ENCODE data around the gene R3HDM4. TPM values are rescaled to one million over a fixed set of nuclear protein-coding genes. Genes with fewer than 3 reads are reported as not detected.

R3HDM4 gene
- total and polyA plus RNA-seq, 10 of the 15 experiments (the other 5 are each of a cell fraction or from before 2014, with no cell fraction given): 1.3 to 65.8 (median 27.7) TPM

DNA sequence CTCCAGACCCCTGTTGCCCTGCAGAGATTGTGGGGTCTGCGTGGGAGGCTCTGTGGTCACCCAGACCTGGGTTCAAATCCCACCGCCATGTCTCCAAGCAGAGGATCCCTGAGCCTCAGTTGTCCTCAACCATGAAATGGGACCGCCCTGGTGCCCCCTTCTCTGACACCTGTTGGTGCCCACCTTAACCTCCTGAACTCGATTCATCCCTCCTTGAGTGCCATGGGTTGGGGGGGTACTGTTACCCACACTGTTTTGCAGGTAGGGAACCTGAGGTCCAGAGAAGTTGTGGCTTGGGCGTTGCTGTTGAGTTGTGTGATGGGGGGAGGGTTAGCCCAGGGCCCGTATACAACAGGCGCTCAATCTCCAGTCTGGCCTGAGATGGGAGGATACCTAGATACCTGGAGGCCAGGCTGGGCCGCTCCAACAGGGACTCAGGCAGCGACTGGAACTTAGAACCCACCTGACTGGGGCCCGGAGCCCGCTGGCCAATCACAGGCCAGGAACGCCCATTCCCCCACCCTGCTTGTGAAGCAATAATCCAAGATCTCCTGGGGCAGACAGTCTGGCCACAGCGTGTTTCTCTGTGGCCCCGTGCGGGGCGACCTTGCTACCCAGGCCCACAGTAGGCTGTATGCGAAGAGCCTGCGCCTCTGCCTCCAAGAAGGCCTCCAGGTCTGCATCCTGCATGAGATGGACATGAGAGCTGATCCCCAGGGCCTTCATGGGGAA is 15.6 kb upstream of the R3HDM4 start:
- POLR2A ChIA-PET: interaction anchor here (1.1 kb wide), 1 partner anchor 53 kb away, joined by 5 read pairs; no protein-coding TSS in a partner anchor
- H3K9me3 ChIP-seq (replicated peaks; ENCODE audit: control insufficient read depth, insufficient read depth, low read length): no peaks in the 10 kb centered on the region
- no peak overlapping the region for H3K27ac ChIP-seq (ENCODE audit: control insufficient read depth, insufficient read depth)
- in situ Hi-C loops (cut with MboI) (no loop called here), intact Hi-C loops (cut with micrococcal nuclease; ENCODE audit: unreplicated experiment) (loop anchor here (10.0 kb wide), 1 partner anchor 316 kb away; the partner anchor contains the start of genes ATP5F1D and MIDN)
- SMC1A ChIA-PET (ENCODE audit: uncharacterized antibody, unreplicated experiment): interaction anchor here (2.0 kb wide), 1 partner anchor 22 kb away, joined by 4 read pairs; no protein-coding TSS in a partner anchor
- BruUV-seq (replicated peaks): TSS peak; percentile 38
- H3K4me3 ChIP-seq: no peak overlapping the region
- ATAC-seq (no peak), DNase-seq (ENCODE audit: low read depth, low spot score) (no peak), FAIRE-seq (no peak)
- RAD21 ChIA-PET (ENCODE audit: unreplicated experiment): interaction anchor here (0.6 kb wide), 1 partner anchor 75 kb away, joined by 3 read pairs; no protein-coding TSS in a partner anchor
- no peak overlapping the region for H2AFZ ChIP-seq (ENCODE audit: control insufficient read depth, low read depth, low read length)
- H3K9ac ChIP-seq (ENCODE audit: control insufficient read depth, insufficient read depth, low read length): no peak overlapping the region
- H4K20me1 ChIP-seq (ENCODE audit: control insufficient read depth, insufficient read depth): no peaks in the 10 kb centered on the region
- WGBS (ENCODE audit: insufficient coverage, insufficient replicate concordance, low lambda C conversion rate, missing lambda C conversion rate): 90% methylated on average over 18 of the region's 18 CpGs
- H3K4me2 ChIP-seq (ENCODE audit: control insufficient read depth, insufficient read depth): peak overlapping the region; percentile 42; the same call in 1 of the 2 replicates
- peaks cover 5 to 6% of the 10 kb centered on the region in 2 experiments; a peak in 3 of 4 replicates for H3K36me3 ChIP-seq (ENCODE audit: control insufficient read depth in 2 of 2, insufficient read depth in 2 of 2, low read length in 1 of 2)
- H3K79me2 ChIP-seq (ENCODE audit: control insufficient read depth, insufficient read depth, low read length): peaks cover 68% of the 10 kb centered on the region
- H3K27me3 ChIP-seq (replicated peaks in 1 of 2; ENCODE audit: control insufficient read depth in 2 of 2, insufficient read depth in 2 of 2, low read length in 1 of 2): no peaks in the 10 kb centered on the region
- CTCF ChIA-PET: interaction anchor here (0.7 kb wide), 1 partner anchor 20 kb away, joined by 3 read pairs; no protein-coding TSS in a partner anchor
- H3K4me1 ChIP-seq (ENCODE audit: control insufficient read depth, insufficient read depth, low read length): peaks cover 19% of the 10 kb centered on the region
- TF ChIP-seq RCOR1 (conservative IDR thresholded peaks at IDR 0.05; ENCODE audit: low read depth, low read length) (no peak), CREM (IDR thresholded peaks at IDR 0.05; ENCODE audit: low read depth) (no peak), MXI1 (IDR thresholded peaks at IDR 0.05; ENCODE audit: low read depth, low read length) (no peak), NFXL1 (IDR thresholded peaks at IDR 0.05; ENCODE audit: borderline replicate concordance) (no peak), MTA3 (IDR thresholded peaks at IDR 0.05; ENCODE audit: borderline replicate concordance, low read length) (no peak), MTA2 (IDR thresholded peaks at IDR 0.05; ENCODE audit: low read depth) (no peak), PML (IDR thresholded peaks at IDR 0.05; ENCODE audit: low read length) (no peak)
- TF ChIP-seq, protein P1, sequence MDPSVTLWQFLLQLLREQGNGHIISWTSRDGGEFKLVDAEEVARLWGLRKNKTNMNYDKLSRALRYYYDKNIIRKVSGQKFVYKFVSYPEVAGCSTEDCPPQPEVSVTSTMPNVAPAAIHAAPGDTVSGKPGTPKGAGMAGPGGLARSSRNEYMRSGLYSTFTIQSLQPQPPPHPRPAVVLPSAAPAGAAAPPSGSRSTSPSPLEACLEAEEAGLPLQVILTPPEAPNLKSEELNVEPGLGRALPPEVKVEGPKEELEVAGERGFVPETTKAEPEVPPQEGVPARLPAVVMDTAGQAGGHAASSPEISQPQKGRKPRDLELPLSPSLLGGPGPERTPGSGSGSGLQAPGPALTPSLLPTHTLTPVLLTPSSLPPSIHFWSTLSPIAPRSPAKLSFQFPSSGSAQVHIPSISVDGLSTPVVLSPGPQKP (IDR thresholded peaks at IDR 0.05; ENCODE audit: low read depth, low read length): no peak
- TF ChIP-seq, protein P2, sequence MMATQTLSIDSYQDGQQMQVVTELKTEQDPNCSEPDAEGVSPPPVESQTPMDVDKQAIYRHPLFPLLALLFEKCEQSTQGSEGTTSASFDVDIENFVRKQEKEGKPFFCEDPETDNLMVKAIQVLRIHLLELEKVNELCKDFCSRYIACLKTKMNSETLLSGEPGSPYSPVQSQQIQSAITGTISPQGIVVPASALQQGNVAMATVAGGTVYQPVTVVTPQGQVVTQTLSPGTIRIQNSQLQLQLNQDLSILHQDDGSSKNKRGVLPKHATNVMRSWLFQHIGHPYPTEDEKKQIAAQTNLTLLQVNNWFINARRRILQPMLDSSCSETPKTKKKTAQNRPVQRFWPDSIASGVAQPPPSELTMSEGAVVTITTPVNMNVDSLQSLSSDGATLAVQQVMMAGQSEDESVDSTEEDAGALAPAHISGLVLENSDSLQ (IDR thresholded peaks at IDR 0.05): no peak
- TF ChIP-seq, protein P3, sequence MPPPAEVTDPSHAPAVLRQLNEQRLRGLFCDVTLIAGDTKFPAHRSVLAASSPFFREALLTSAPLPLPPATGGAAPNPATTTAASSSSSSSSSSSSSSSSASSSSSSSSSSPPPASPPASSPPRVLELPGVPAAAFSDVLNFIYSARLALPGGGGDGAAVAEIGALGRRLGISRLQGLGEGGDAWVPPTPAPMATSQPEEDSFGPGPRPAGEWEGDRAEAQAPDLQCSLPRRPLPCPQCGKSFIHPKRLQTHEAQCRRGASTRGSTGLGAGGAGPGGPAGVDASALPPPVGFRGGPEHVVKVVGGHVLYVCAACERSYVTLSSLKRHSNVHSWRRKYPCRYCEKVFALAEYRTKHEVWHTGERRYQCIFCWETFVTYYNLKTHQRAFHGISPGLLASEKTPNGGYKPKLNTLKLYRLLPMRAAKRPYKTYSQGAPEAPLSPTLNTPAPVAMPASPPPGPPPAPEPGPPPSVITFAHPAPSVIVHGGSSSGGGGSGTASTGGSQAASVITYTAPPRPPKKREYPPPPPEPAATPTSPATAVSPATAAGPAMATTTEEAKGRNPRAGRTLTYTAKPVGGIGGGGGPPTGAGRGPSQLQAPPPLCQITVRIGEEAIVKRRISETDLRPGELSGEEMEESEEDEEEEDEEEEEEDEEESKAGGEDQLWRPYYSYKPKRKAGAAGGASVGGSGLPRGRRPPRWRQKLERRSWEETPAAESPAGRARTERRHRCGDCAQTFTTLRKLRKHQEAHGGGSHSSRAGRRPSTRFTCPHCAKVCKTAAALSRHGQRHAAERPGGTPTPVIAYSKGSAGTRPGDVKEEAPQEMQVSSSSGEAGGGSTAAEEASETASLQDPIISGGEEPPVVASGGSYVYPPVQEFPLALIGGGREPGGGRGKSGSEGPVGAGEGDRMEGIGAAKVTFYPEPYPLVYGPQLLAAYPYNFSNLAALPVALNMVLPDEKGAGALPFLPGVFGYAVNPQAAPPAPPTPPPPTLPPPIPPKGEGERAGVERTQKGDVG (CRISPR knock-in tag; IDR thresholded peaks at IDR 0.05): no peak
- TF ChIP-seq, protein P4, sequence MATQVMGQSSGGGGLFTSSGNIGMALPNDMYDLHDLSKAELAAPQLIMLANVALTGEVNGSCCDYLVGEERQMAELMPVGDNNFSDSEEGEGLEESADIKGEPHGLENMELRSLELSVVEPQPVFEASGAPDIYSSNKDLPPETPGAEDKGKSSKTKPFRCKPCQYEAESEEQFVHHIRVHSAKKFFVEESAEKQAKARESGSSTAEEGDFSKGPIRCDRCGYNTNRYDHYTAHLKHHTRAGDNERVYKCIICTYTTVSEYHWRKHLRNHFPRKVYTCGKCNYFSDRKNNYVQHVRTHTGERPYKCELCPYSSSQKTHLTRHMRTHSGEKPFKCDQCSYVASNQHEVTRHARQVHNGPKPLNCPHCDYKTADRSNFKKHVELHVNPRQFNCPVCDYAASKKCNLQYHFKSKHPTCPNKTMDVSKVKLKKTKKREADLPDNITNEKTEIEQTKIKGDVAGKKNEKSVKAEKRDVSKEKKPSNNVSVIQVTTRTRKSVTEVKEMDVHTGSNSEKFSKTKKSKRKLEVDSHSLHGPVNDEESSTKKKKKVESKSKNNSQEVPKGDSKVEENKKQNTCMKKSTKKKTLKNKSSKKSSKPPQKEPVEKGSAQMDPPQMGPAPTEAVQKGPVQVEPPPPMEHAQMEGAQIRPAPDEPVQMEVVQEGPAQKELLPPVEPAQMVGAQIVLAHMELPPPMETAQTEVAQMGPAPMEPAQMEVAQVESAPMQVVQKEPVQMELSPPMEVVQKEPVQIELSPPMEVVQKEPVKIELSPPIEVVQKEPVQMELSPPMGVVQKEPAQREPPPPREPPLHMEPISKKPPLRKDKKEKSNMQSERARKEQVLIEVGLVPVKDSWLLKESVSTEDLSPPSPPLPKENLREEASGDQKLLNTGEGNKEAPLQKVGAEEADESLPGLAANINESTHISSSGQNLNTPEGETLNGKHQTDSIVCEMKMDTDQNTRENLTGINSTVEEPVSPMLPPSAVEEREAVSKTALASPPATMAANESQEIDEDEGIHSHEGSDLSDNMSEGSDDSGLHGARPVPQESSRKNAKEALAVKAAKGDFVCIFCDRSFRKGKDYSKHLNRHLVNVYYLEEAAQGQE (IDR thresholded peaks at IDR 0.05; ENCODE audit: low read depth, low read length): no peak
- TF ChIP-seq, protein P5, sequence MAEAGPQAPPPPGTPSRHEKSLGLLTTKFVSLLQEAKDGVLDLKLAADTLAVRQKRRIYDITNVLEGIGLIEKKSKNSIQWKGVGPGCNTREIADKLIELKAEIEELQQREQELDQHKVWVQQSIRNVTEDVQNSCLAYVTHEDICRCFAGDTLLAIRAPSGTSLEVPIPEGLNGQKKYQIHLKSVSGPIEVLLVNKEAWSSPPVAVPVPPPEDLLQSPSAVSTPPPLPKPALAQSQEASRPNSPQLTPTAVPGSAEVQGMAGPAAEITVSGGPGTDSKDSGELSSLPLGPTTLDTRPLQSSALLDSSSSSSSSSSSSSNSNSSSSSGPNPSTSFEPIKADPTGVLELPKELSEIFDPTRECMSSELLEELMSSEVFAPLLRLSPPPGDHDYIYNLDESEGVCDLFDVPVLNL (IDR thresholded peaks at IDR 0.05; ENCODE audit: low read depth, low read length): no peak

Measured in GM12878 (cell line).